ENCODE data around the gene SLC12A5.
A peak's percentile ranks its signal among the peaks of the same experiment; 100 is the strongest.

Gene SLC12A5

DNA sequence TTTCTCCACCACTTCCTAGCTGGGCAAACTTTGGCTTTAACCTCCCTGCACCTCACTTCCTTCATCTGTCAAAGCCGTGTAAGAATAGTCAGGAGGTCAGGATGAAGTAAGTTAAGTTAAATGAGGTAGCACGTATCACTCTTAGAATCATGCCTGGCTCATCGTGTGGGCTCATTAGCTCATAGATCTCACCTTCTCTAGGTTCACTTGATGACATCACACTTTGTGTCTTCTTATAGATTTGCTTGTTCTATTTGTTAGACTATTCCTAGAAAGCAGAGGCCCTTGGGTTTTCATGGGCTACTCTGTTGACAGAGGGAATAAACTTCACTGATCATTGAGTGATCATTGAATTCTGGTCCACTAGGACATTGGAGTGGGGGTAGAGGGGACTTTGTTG lies 72.9 kb downstream of the SLC12A5 start:
- DNase-seq (ENCODE audit: insufficient read length, low spot score) (no peak), FAIRE-seq (peak; percentile 80)

DNA sequence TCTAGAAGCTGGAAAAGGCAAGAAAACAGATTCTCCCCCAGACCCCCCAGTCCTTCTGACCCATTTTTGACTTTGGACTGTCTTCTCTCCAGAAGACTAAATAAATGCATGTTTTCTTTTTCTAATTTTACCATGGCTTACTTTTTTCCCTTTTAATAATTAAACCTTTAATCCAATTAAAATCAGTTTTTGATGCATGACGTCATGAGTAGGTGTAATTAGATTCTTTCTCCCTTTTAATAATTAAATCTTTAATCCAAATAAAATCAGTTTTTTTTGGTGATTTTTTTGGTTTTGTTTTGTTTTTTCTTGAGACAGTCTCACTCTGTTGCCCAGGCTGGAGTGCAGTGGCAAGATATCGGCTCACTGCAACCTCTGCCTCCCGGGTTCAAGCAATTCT lies 73.9 kb downstream of the SLC12A5 start:
- FAIRE-seq = no peak

DNA sequence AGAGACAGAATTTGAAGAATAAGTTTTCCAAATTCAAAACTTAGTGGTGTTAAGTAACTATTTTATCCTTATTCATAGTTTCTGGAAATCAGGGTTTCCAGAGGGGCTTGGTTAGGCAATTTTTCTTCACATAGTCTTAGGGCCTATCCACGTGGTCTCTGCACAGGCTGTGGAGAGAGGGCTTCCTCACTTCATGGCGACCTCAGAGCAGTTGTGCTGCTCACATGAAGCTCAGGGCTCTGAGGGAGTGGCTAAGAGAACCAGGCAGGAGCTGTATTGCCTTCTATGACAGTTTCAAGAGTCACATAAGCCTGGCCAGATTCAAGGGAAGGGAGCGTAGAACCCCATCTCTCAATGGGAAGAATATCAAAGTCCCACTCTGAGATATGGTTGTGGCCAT lies 75.2 kb downstream of the SLC12A5 start:
- no peak for FAIRE-seq
- DNase-seq (ENCODE audit: insufficient read length, low spot score) = no peak

More for the DNA sequence above, 73.9 kb downstream of the SLC12A5 start:
- DNase-seq (ENCODE audit: insufficient read length, low spot score) = no peak

DNA sequence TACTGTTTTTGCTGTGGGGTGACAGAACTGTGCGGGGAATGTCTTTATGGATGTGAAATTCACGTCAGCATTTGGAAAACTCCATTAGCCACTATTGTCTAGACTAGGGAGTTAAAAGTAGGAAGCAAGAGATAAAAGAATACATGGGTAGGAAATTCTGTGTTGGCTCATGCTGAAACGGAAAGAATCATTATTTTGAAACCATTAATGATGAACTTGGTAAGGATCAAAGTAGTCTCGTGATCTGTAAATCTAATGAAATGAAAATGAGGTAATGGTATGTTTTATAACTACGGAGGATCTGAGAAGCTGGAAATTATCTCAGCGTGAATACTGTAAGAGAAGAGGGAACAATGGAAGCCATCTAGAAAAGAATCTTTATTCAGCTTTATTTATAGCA lies 78.0 kb downstream of the SLC12A5 start:
- no peak for DNase-seq (ENCODE audit: insufficient read length, low spot score)
- FAIRE-seq = peak; percentile 58

DNA sequence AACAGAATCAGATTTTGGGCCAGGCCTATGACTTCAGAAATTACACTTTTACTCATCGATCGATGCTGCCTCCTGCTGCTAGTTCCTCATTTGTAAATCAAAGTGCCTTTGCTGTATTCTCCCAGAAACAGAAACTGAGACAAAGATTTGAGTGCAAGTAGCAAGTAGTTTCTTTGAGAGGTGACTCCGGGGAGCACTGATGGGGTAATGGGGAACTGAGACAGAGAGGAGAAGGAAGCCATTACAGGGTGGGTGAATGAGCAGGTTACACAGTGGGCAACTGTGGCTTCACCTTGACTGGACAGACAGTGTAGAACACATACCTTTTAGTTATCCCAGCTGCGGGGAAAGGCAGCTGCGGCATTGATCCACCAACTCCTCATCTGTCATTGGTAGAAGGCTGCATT lies 79.4 kb downstream of the SLC12A5 start:
- no peak for DNase-seq (ENCODE audit: insufficient read length, low spot score)
- peak; percentile 76 for FAIRE-seq

DNA sequence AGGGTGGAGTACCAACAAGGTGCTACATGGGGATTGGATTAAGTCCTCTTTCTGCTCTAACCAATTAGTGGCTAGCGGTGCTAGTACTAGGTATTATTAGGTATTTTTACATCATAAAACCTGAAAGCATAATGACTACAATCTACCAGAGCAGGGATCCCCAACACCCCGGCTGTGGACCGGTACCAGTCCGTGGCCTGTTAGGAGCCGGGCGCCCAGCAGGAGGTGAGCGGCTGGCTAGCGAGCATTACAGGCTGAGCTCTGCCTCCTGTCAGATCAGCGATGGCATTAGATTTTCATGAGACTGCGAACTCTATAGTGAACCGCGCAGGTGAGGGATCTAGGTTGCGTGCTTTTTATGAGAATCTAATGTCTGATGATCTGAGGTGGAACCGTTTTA lies 80.0 kb downstream of the SLC12A5 start:
- no peak for FAIRE-seq
- DNase-seq (ENCODE audit: insufficient read length, low spot score) = no peak

Data from HTR-8/SVneo (cell line).